HG03025 (cell line): Measurements from ENCODE around the gene MAP2K1.
"Not testable (repeated sequence)": the region's sequence is repeated elsewhere in the genome, so short reads cannot be mapped to it uniquely, and the experiment has no call there.

ENCODE experiments used
- ATAC-seq: cut with Tn5 transposase; IDR thresholded peaks from one replicate; pipeline ENCODE4 v1.9.1; 2021; ENCODE audit warnings: mild to moderate bottlenecking, moderate library complexity; ENCODE audit not compliant: unreplicated experiment, low FRiP score

The MAP2K1 gene

GRCh38 chr15:66390678-66391077, 4.0 kb downstream of the MAP2K1 start:
- no peak for ATAC-seq

- not testable (repeated sequence) for ATAC-seq
Observed at GRCh38 chr15:66393037-66393436, 6.3 kb downstream of the MAP2K1 start.

- no peak for ATAC-seq
Observed at GRCh38 chr15:66394472-66394871, 7.8 kb downstream of the MAP2K1 start.

- no peak for ATAC-seq
Observed at GRCh38 chr15:66394915-66395314, 8.2 kb downstream of the MAP2K1 start.

GRCh38 chr15:66399276-66399675, 12.6 kb downstream of the MAP2K1 start:
- ATAC-seq, result no peak

GRCh38 chr15:66400351-66400774, 13.7 kb downstream of the MAP2K1 start:
- ATAC-seq, result no peak

- ATAC-seq, result no peak
Observed at GRCh38 chr15:66401130-66402021, 14.7 kb downstream of the MAP2K1 start.

- no peak for ATAC-seq
Observed at GRCh38 chr15:66402761-66403284, 16.1 kb downstream of the MAP2K1 start.

GRCh38 chr15:66403323-66403722, 16.6 kb downstream of the MAP2K1 start:
- ATAC-seq, result no peak

GRCh38 chr15:66404122-66404521, 17.4 kb downstream of the MAP2K1 start:
- ATAC-seq, result no peak

- ATAC-seq, result no peak
Observed at GRCh38 chr15:66404532-66404931, 17.8 kb downstream of the MAP2K1 start.

- no peak for ATAC-seq
Observed at GRCh38 chr15:66405007-66405406, 18.3 kb downstream of the MAP2K1 start.

GRCh38 chr15:66405615-66406014, 18.9 kb downstream of the MAP2K1 start:
- no peak for ATAC-seq

GRCh38 chr15:66408254-66408653, 21.5 kb downstream of the MAP2K1 start:
- no peak for ATAC-seq

GRCh38 chr15:66408675-66409282, 22.1 kb downstream of the MAP2K1 start:
- ATAC-seq, result no peak

GRCh38 chr15:66409565-66410108, 22.9 kb downstream of the MAP2K1 start:
- ATAC-seq, result no peak

- no peak for ATAC-seq
Observed at GRCh38 chr15:66411190-66411589, 24.5 kb downstream of the MAP2K1 start.

- ATAC-seq, result no peak
Observed at GRCh38 chr15:66412220-66412619, 25.5 kb downstream of the MAP2K1 start.

- ATAC-seq, result no peak
Observed at GRCh38 chr15:66413579-66413978, 26.9 kb downstream of the MAP2K1 start.

- no peak for ATAC-seq
Observed at GRCh38 chr15:66415360-66415759, 28.6 kb downstream of the MAP2K1 start.

GRCh38 chr15:66417736-66418135, 31.0 kb downstream of the MAP2K1 start:
- no peak for ATAC-seq
